ENCODE data around the gene CMYA5.

Gene CMYA5

GRCh38 chr5:79798893-79799590 lies 109.4 kb downstream of the CMYA5 start:
- TF ChIP-seq CTCF (IDR thresholded peaks at IDR 0.05; ENCODE audit: control insufficient read depth, extremely low read depth, insufficient read depth): no peak
- H3K4me3 ChIP-seq (ENCODE audit: low read depth, low read length): no peak overlapping the region
- DNase-seq (ENCODE audit: low read depth): no peak

GRCh38 chr5:79800979-79801827 lies 111.6 kb downstream of the CMYA5 start:
- no peak for TF ChIP-seq CTCF (IDR thresholded peaks at IDR 0.05; ENCODE audit: control insufficient read depth, extremely low read depth, insufficient read depth)
- H3K4me3 ChIP-seq (ENCODE audit: low read depth, low read length): no peak overlapping the region
- no peak for DNase-seq (ENCODE audit: low read depth)

GRCh38 chr5:79802406-79802805 lies 112.8 kb downstream of the CMYA5 start:
- no peak for DNase-seq (ENCODE audit: low read depth)
- no peak overlapping the region for H3K4me3 ChIP-seq (ENCODE audit: low read depth, low read length)
- no peak for TF ChIP-seq CTCF (IDR thresholded peaks at IDR 0.05; ENCODE audit: control insufficient read depth, extremely low read depth, insufficient read depth)

GRCh38 chr5:79803007-79803406 lies 113.4 kb downstream of the CMYA5 start:
- TF ChIP-seq CTCF (IDR thresholded peaks at IDR 0.05; ENCODE audit: control insufficient read depth, extremely low read depth, insufficient read depth): no peak
- no peak for DNase-seq (ENCODE audit: low read depth)
- no peak overlapping the region for H3K4me3 ChIP-seq (ENCODE audit: low read depth, low read length)

- no peak for DNase-seq (ENCODE audit: low read depth)
- TF ChIP-seq CTCF (IDR thresholded peaks at IDR 0.05; ENCODE audit: control insufficient read depth, extremely low read depth, insufficient read depth): no peak
- no peak overlapping the region for H3K4me3 ChIP-seq (ENCODE audit: low read depth, low read length)
Measured at GRCh38 chr5:79806741-79807140, 117.1 kb downstream of the CMYA5 start.

GRCh38 chr5:79809743-79810142 lies 120.1 kb downstream of the CMYA5 start:
- no peak overlapping the region for H3K4me3 ChIP-seq (ENCODE audit: low read depth, low read length)
- no peak for DNase-seq (ENCODE audit: low read depth)
- TF ChIP-seq CTCF (IDR thresholded peaks at IDR 0.05; ENCODE audit: control insufficient read depth, extremely low read depth, insufficient read depth): no peak

All from LNCaP clone FGC (cell line).